Thoracic aorta (tissue), 2 donors: ENCODE results near the gene CCL7. TPM values are rescaled to one million over a fixed set of nuclear protein-coding genes. Genes with fewer than 3 reads are reported as not detected.

ENCODE experiments used
- ATAC-seq: fragments of 150-250 bp; one replicate; pipeline ENCODE4 v1.8.0; 2017; ENCODE audit warnings: low read depth; ENCODE audit not compliant: insufficient number of reproducible peaks, low FRiP score
- DNase-seq: peaks from one replicate; pipeline ENCODE4 v3.0.0-alpha.2; 2020; ENCODE audit warnings: low spot score
- H3K27ac ChIP-seq, 2 donors: fragments of 200-600 bp; sonication (generic); 1 replicate in 1 of 2; 2 replicates in 1 of 2; pipeline ENCODE4 v1.5.1; 2016; ENCODE audit warnings: mild to moderate bottlenecking in 2 of 2, moderate library complexity in 2 of 2
- H3K27me3 ChIP-seq: fragments of 200-600 bp; sonication (generic); replicated peaks from 2 replicates; pipeline ENCODE4 v1.6.0; 2016; ENCODE audit warnings: mild to moderate bottlenecking; ENCODE audit not compliant: insufficient read depth
- H3K36me3 ChIP-seq: fragments of 200-600 bp; sonication (generic); one replicate; pipeline ENCODE4 v1.5.1; 2016
- H3K4me1 ChIP-seq, 2 donors: fragments of 200-600 bp; sonication (generic); 1 replicate in 1 of 2; 2 replicates in 1 of 2; pipeline versions ENCODE4 v1.5.1 to v1.6.0; 2016; ENCODE audit warnings: low read depth in 2 of 2, mild to moderate bottlenecking in 1 of 2; ENCODE audit not compliant: control insufficient read depth in 1 of 2
- H3K4me3 ChIP-seq: fragments of 200-600 bp; sonication (generic); 2 replicates; pipeline ENCODE4 v1.5.1; 2016; ENCODE audit warnings: mild to moderate bottlenecking
- H3K9me3 ChIP-seq: fragments of 200-600 bp; sonication (generic); 2 replicates; pipeline ENCODE4 v1.5.1; 2016
- CTCF ChIP-seq: fragments of 200-600 bp; sonication (generic); IDR thresholded peaks from one replicate; pipeline ENCODE4 v1.5.1; 2019; ENCODE audit warnings: antibody characterized with exemption
- total RNA-seq, 2 donors: library from RNA; depleted of rRNA; stranded (reverse); fragments of >200 nt; gene quantifications; one replicate each; pipeline versions ENCODE4 v1.1.0 to v1.2.3, GENCODE V29; 2016

CCL7 gene
- total RNA-seq, 2 donors from 2014 or later = 1.3 TPM; not detected in 1

- Histone ChIP-seq H3K27ac (no peak overlapping the region), H3K4me1 (peaks cover 12 to 34% of the 10 kb centered on the region in 2 donors), H3K9me3 (no peaks in the 10 kb centered on the region), H3K36me3 (no peaks in the 10 kb centered on the region), H3K4me3 (no peak overlapping the region), H3K27me3 (no peaks in the 10 kb centered on the region)
- ATAC-seq (no peak), DNase-seq (no peak)
- TF ChIP-seq CTCF = no peak
Observed at GRCh38 chr17:34311291-34311690, 41.3 kb downstream of the CCL7 start.

DNA sequence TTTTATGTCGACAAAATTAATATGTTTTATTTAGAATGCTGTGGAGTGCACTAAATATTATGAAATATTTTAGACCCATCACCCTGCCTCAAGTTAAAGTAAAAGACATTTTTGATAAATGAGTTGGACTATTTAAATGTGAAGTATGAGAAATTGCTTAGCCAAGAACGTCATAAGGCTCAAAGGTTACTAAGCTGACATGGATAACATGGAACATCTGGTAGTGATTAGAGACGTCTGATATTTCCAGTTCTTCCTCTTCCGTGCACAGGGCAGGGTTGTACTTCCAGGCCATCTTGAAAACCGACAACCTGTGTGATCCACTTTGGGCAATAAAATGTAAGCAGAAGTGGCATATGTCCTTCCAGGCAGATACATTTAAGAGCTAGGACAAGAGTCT is 42.1 kb downstream of the CCL7 start:
- no peaks in the 10 kb centered on the region for H3K36me3 ChIP-seq
- no peak for ATAC-seq
- no peaks in the 10 kb centered on the region for H3K27me3 ChIP-seq

DNA sequence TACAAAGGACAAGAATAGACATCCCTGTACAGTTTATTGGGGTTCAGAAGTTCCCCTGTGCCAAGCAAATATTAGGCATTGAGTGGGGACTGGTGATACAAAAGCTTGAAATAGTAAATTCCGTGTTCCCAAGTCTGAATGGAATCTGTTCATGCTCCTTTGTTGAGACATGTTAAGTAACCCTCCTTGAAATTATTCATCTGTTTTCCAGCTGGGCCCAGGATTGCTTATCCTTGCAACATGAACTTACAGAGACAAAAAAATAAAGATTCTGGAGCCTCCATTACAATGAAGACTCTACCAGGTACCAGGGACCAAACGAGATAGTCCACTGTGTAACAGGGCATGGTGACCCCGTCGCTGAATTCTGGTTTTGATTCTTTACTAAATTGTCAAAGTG is 43.1 kb downstream of the CCL7 start:
- no peaks in the 10 kb centered on the region for H3K27me3 ChIP-seq
- no peaks in the 10 kb centered on the region for H3K36me3 ChIP-seq
- no peak for TF ChIP-seq CTCF
- no peak for ATAC-seq
- no peak for DNase-seq
- no peaks in the 10 kb centered on the region for H3K9me3 ChIP-seq
- no peak overlapping the region for H3K27ac ChIP-seq
- peaks cover 12 to 18% of the 10 kb centered on the region in 2 donors for H3K4me1 ChIP-seq
- H3K4me3 ChIP-seq = no peak overlapping the region

More for the DNA sequence above, 42.1 kb downstream of the CCL7 start:
- Histone ChIP-seq H3K9me3 (no peaks in the 10 kb centered on the region), H3K27ac (no peak overlapping the region), H3K4me3 (no peak overlapping the region), H3K4me1 (peaks cover 12 to 26% of the 10 kb centered on the region in 2 donors)
- no peak for TF ChIP-seq CTCF
- DNase-seq = no peak

- ATAC-seq = no peak
- Histone ChIP-seq H3K9me3 (no peaks in the 10 kb centered on the region), H3K27ac (peak overlapping the region in 1 of 2 donors; percentile 43), H3K4me1 (peaks cover 12 to 20% of the 10 kb centered on the region in 2 donors), H3K36me3 (no peaks in the 10 kb centered on the region), H3K4me3 (peak overlapping the region; percentile 2), H3K27me3 (no peaks in the 10 kb centered on the region)
- no peak for DNase-seq
- no peak for TF ChIP-seq CTCF
Observed at GRCh38 chr17:34314279-34314678, 44.3 kb downstream of the CCL7 start.

- Histone ChIP-seq H3K4me3 (no peak overlapping the region), H3K9me3 (no peaks in the 10 kb centered on the region), H3K4me1 (peaks cover 12 to 40% of the 10 kb centered on the region in 2 donors), H3K36me3 (no peaks in the 10 kb centered on the region), H3K27ac (no peak overlapping the region), H3K27me3 (no peaks in the 10 kb centered on the region)
- no peak for TF ChIP-seq CTCF
- DNase-seq (no peak), ATAC-seq (no peak)
Observed at GRCh38 chr17:34318474-34318873, 48.5 kb downstream of the CCL7 start.
